Parathyroid adenoma (tissue), 2 donors: ENCODE measurements around the gene SULT1C2.

ENCODE experiments used
- H2AFZ ChIP-seq: fragments of 300-600 bp; sonication (generic); one replicate; pipeline ENCODE4 v1.7.0; 2017; ENCODE audit warnings: antibody characterized with exemption, mild to moderate bottlenecking
- H3K27ac ChIP-seq: fragments of 300-600 bp; sonication (generic); one replicate; pipeline ENCODE4 v1.7.0; 2017
- H3K27me3 ChIP-seq: fragments of 300-600 bp; sonication (generic); one replicate; pipeline ENCODE4 v1.7.0; 2017; ENCODE audit warnings: low read length; ENCODE audit not compliant: control insufficient read depth, insufficient read depth
- H3K36me3 ChIP-seq: fragments of 300-600 bp; sonication (generic); one replicate; pipeline ENCODE4 v1.7.0; 2017; ENCODE audit warnings: low read length; ENCODE audit not compliant: control insufficient read depth, insufficient read depth
- H3K4me1 ChIP-seq: fragments of 300-600 bp; sonication (generic); one replicate; pipeline ENCODE4 v1.7.0; 2017; ENCODE audit warnings: control low read depth
- H3K4me2 ChIP-seq: fragments of 300-600 bp; sonication (generic); one replicate; pipeline ENCODE4 v1.7.0; 2017; ENCODE audit warnings: low read length
- H3K4me3 ChIP-seq: fragments of 300-600 bp; sonication (generic); one replicate; pipeline ENCODE4 v1.7.0; 2017; ENCODE audit warnings: low read depth, low read length
- H3K79me2 ChIP-seq: fragments of 300-600 bp; sonication (generic); one replicate; pipeline ENCODE4 v1.7.0; 2017; ENCODE audit warnings: control low read depth
- H3K9ac ChIP-seq: fragments of 300-600 bp; sonication (generic); one replicate; pipeline ENCODE4 v1.7.0; 2017; ENCODE audit warnings: mild to moderate bottlenecking
- H3K9me3 ChIP-seq: fragments of 300-600 bp; sonication (generic); one replicate; pipeline ENCODE4 v1.7.0; 2017; ENCODE audit warnings: low read length; ENCODE audit not compliant: control insufficient read depth
- CTCF ChIP-seq: fragments of 300-600 bp; sonication (generic); IDR thresholded peaks from one replicate; pipeline ENCODE4 v1.7.0; 2017; ENCODE audit warnings: antibody characterized with exemption, mild to moderate bottlenecking
- donor health status: primary hyperparathyroidism.

Gene SULT1C2

GRCh38 chr2:108297436-108298141, 8.9 kb downstream of the SULT1C2 start:
- Histone ChIP-seq H3K4me2 (no peak overlapping the region), H3K27ac (no peak overlapping the region), H3K27me3 (no peaks in the 10 kb centered on the region), H3K9ac (no peak overlapping the region), H3K79me2 (no peaks in the 10 kb centered on the region), H3K9me3 (no peaks in the 10 kb centered on the region), H3K36me3 (no peaks in the 10 kb centered on the region), H3K4me3 (no peak overlapping the region), H2AFZ (no peak overlapping the region), H3K4me1 (no peaks in the 10 kb centered on the region)
- no peak for TF ChIP-seq CTCF

- H3K79me2 ChIP-seq = no peaks in the 10 kb centered on the region
- H3K4me3 ChIP-seq = no peak overlapping the region
- no peaks in the 10 kb centered on the region for H3K9me3 ChIP-seq
- no peaks in the 10 kb centered on the region for H3K36me3 ChIP-seq
- no peaks in the 10 kb centered on the region for H3K4me1 ChIP-seq
- H2AFZ ChIP-seq = no peak overlapping the region
- no peak overlapping the region for H3K27ac ChIP-seq
- no peaks in the 10 kb centered on the region for H3K27me3 ChIP-seq
- no peak overlapping the region for H3K4me2 ChIP-seq
- TF ChIP-seq CTCF = no peak
- H3K9ac ChIP-seq = no peak overlapping the region
These were observed 12.9 kb downstream of the SULT1C2 start for GRCh38 chr2:108301558-108301957.

GRCh38 chr2:108304975-108305374, 16.3 kb downstream of the SULT1C2 start:
- Histone ChIP-seq H3K4me2 (no peak overlapping the region), H3K4me1 (no peaks in the 10 kb centered on the region), H3K27ac (no peak overlapping the region), H3K9ac (no peak overlapping the region), H3K36me3 (no peaks in the 10 kb centered on the region), H3K27me3 (no peaks in the 10 kb centered on the region), H3K79me2 (no peaks in the 10 kb centered on the region), H3K4me3 (no peak overlapping the region), H3K9me3 (no peaks in the 10 kb centered on the region), H2AFZ (no peak overlapping the region)
- TF ChIP-seq CTCF = no peak

GRCh38 chr2:108305901-108306300, 17.2 kb downstream of the SULT1C2 start:
- H3K4me3 ChIP-seq = no peak overlapping the region
- no peaks in the 10 kb centered on the region for H3K36me3 ChIP-seq
- no peaks in the 10 kb centered on the region for H3K79me2 ChIP-seq
- no peak overlapping the region for H3K9ac ChIP-seq
- H3K27me3 ChIP-seq = no peaks in the 10 kb centered on the region
- H3K9me3 ChIP-seq = no peaks in the 10 kb centered on the region
- H3K27ac ChIP-seq = no peak overlapping the region
- no peaks in the 10 kb centered on the region for H3K4me1 ChIP-seq
- TF ChIP-seq CTCF = no peak
- H3K4me2 ChIP-seq = no peak overlapping the region
- no peak overlapping the region for H2AFZ ChIP-seq

GRCh38 chr2:108309903-108310302, 21.2 kb downstream of the SULT1C2 start:
- Histone ChIP-seq H3K27me3 (no peaks in the 10 kb centered on the region), H3K9me3 (no peaks in the 10 kb centered on the region)

More at GRCh38 chr2:108309903-108310302, 21.2 kb downstream of the SULT1C2 start:
- no peaks in the 10 kb centered on the region for H3K4me1 ChIP-seq
- no peaks in the 10 kb centered on the region for H3K79me2 ChIP-seq
- H3K9ac ChIP-seq = no peak overlapping the region
- no peak overlapping the region for H3K27ac ChIP-seq
- no peaks in the 10 kb centered on the region for H3K36me3 ChIP-seq
- TF ChIP-seq CTCF = no peak
- H3K4me2 ChIP-seq = no peak overlapping the region
- no peak overlapping the region for H2AFZ ChIP-seq
- no peak overlapping the region for H3K4me3 ChIP-seq
